Stimulated activated naive B cell treated with anti-CD40 and anti-IgM and Interleukin-4, amounts not matched to agents 10 μg/mL and 1 μg/mL and 100 μg/mL, for 72 hours (primary cell): Measurements from ENCODE around the gene SLC7A5.
A peak's percentile ranks its signal among the peaks of the same experiment; 100 is the strongest.
"Not testable (repeated sequence)": the region's sequence is repeated elsewhere in the genome, so short reads cannot be mapped to it uniquely, and the experiment has no call there.

Experiments used
- ATAC-seq, 2 donors: fragments of 150-1000 bp; cut with Tn5 transposase; replicated peaks; 2 replicates each; pipeline ENCODE4 v1.10.0; 2021; ENCODE audit warnings: moderate library complexity in 1 of 2
- DNase-seq: peaks from one replicate; pipeline ENCODE4 v3.0.0; 2021
- H3K27ac Mint-ChIP-seq: one replicate; pipeline ENCODE4 v1.8.0; 2022; ENCODE audit warnings: mild to moderate bottlenecking, mixed read lengths
- H3K27me3 Mint-ChIP-seq, 2 donors: one replicate each; pipeline ENCODE4 v1.8.0; 2022; ENCODE audit warnings: mixed read lengths in 2 of 2
- H3K36me3 Mint-ChIP-seq, 2 donors: one replicate each; pipeline ENCODE4 v1.8.0; 2022; ENCODE audit warnings: mixed read lengths in 2 of 2, mild to moderate bottlenecking in 1 of 2
- H3K4me1 Mint-ChIP-seq, 2 donors: one replicate each; pipeline ENCODE4 v1.8.0; 2022; ENCODE audit warnings: mixed read lengths in 2 of 2, mild to moderate bottlenecking in 1 of 2
- H3K4me3 Mint-ChIP-seq, 2 donors: one replicate each; pipeline ENCODE4 v1.8.0; 2022; ENCODE audit warnings: mild to moderate bottlenecking in 2 of 2, mixed read lengths in 2 of 2, moderate library complexity in 1 of 2
- H3K9me3 Mint-ChIP-seq, 2 donors: one replicate each; pipeline ENCODE4 v1.8.0; 2022; ENCODE audit warnings: mixed read lengths in 2 of 2, mild to moderate bottlenecking in 1 of 2

Gene SLC7A5

DNA sequence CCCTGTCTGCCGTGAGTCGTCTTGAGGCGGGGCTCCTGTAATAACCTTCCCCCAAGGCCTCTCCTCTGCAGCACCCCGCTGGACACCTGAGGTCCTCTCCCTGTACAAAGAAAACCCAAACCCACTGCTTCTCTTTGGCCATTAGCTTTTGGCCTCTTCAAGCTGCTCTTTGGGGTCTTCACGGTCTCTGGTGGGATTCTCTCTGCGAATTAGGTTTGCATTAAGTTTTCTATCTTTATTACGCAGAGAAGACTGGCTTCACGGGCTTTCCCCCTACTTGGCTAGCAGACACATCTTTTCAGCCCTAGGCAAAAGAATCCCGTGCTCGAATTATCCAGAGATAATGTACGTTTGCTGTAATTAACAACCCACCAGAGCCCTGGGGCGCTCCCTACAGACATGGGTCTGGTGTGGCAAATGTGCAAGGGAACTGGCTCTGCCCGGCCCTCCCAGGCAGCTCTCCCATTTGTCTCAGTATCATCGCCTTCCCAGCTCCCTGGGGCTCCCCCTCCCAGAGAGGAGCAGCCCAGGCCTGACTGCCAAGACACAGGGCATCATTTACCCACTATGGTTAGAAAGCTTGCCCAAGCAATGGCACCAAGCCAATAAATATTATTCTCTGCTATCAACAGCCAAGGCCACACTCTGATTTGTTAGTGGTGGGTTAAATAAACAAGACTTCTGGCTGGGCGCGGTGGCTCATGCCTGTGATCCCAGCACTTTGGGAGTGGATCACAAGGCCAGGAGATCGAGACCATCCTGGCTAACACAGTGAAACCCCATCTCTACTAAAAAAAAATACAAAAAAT is 78.8 kb downstream of the SLC7A5 start:
- H3K27ac Mint-ChIP-seq = no peak overlapping the region
- ATAC-seq (no peak), DNase-seq (no peak)
- H3K4me1 Mint-ChIP-seq = no peaks in the 10 kb centered on the region
- no peaks in the 10 kb centered on the region for H3K36me3 Mint-ChIP-seq
- no peaks in the 10 kb centered on the region for H3K9me3 Mint-ChIP-seq
- no peak overlapping the region for H3K4me3 Mint-ChIP-seq
- peaks cover 0 to 7% of the 10 kb centered on the region in 2 donors for H3K27me3 Mint-ChIP-seq

DNA sequence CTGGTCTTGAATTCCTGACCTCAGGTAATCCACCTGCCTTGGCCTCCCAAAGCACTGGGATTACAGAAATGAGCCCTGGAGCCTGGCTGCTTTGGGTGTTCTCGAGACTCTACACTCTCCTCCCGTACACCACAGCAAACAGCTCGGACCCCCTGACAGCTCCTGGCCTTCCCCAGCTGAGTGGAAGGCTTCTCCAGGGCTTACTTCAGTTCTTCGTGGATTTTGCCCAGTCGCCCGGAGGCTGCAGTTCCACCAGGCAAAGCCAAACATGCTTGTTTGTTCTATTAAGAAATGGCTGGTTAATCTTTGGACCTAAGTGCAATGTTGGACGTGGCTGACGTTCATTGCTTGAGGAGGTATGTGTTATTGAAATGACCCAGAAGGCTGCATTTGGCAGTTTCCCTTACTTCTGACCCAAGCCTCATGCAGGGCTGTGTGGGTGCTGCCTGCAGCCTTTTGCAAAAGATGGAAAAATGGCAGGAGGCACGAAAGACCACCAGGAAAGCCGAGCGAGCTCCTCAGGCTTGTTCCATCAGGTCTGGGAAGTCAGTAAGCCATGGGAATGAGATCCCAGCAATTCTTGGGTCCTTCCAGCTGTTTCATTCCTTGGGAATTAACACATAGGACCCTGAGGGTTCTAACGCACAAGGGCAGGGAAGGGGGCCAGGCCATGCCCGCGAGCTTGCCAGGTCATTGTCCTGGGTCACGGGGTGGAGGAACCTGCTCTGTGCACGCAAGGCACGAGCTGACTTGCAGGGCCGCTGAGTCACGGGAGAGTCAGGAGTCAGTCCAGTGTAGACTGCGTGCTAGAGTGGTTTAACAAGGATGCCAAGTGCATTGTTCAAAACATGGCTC is 79.6 kb downstream of the SLC7A5 start:
- ATAC-seq (no peak), DNase-seq (no peak)
- H3K36me3 Mint-ChIP-seq = no peaks in the 10 kb centered on the region
- H3K27me3 Mint-ChIP-seq = peaks cover 0 to under 1% of the 10 kb centered on the region in 2 donors
- H3K9me3 Mint-ChIP-seq = no peaks in the 10 kb centered on the region
- H3K27ac Mint-ChIP-seq = no peak overlapping the region
- no peak overlapping the region for H3K4me3 Mint-ChIP-seq
- no peaks in the 10 kb centered on the region for H3K4me1 Mint-ChIP-seq

DNA sequence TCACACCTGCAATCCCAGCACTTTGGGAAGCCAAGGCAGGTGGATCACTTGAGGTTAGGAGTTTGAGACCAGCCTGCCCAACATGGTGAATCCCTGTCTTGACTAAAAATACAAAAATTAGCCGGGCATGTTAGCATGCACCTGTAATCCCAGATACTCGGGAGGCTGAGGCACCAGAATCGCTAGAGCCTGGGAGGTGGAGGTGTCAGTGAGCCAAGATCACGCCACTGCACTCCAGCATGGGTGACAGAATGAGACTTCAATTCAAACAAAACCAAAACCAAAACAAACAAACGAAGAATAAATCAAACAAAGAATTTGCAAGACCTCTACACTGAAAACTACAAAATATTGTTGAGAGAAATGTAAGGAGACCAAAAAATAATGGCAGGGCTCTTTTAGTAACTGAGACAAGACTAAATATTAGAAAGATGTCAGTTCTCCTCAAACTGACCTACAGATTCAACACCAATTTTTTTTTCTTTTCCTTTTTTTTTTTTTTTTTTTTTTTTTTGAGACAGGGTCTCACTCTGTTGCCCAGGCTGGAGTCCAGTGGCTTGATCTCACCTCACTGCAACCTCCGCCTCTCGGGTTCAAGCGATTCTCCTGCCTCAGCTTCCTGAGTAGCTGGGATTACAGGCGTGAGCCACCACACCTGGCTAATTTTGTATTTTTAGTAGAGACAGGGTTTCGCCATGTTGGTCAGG is 80.4 kb downstream of the SLC7A5 start:
- not testable (repeated sequence) for H3K4me1 Mint-ChIP-seq, DNase-seq, H3K27ac Mint-ChIP-seq, H3K36me3 Mint-ChIP-seq, H3K27me3 Mint-ChIP-seq, H3K4me3 Mint-ChIP-seq, H3K9me3 Mint-ChIP-seq, ATAC-seq

DNA sequence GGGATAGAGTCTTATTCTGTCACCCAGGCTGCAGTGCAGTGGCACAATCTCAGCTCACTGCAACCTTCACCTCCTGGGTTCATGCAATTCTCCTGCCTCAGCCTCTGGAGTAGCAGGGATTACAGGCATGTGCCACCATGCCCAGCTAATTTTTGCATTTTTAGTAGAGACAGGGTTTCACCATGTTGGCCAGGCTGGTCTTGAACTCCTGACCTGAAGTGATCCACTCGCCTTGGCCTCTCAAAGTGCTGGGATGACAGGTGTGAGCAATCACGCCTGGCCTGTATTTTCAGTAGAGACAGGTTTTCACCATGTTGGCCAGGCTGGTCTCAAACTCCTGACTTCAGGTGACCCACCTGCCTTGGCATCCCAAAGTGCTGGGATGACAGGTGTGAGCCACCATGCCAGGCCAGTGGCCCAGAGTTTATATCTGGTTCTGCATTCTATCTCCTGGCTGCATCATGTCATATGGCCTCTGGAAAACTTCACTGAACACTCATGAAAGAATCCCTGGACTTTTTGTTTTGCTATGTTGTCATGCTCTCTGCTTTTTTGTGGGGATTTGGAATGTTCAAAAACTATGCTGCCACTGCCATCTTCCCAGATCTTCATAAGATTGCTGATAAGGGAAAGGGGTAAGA is 81.7 kb downstream of the SLC7A5 start:
- not testable (repeated sequence) for H3K27ac Mint-ChIP-seq, H3K9me3 Mint-ChIP-seq, DNase-seq, ATAC-seq, H3K4me1 Mint-ChIP-seq, H3K36me3 Mint-ChIP-seq, H3K4me3 Mint-ChIP-seq, H3K27me3 Mint-ChIP-seq

DNA sequence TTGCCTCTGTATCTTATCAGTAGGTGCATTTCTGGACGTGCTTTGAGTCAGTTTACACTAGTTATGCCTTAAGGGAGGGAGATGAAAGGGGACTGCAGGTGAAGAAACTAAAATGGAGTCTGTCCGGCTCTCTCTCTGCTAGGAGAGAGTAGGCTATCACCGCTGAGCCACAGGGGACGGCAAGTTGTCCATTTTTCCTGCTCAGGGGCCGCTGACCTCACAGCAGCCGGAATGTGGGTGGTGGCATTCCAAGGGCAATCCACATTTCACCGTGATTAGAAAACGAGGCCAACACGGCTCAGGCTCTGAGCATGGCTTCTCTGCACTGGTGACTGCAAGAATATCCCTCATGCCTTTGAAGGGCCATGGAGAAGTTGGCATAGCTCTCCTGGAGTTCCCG is 84.5 kb downstream of the SLC7A5 start:
- DNase-seq (no peak), ATAC-seq (no peak)
- Mint-ChIP-seq H3K4me3 (no peak overlapping the region), H3K36me3 (no peaks in the 10 kb centered on the region), H3K27me3 (no peaks in the 10 kb centered on the region), H3K9me3 (no peaks in the 10 kb centered on the region), H3K27ac (no peak overlapping the region), H3K4me1 (peaks cover 12 to 26% of the 10 kb centered on the region in 2 donors)

DNA sequence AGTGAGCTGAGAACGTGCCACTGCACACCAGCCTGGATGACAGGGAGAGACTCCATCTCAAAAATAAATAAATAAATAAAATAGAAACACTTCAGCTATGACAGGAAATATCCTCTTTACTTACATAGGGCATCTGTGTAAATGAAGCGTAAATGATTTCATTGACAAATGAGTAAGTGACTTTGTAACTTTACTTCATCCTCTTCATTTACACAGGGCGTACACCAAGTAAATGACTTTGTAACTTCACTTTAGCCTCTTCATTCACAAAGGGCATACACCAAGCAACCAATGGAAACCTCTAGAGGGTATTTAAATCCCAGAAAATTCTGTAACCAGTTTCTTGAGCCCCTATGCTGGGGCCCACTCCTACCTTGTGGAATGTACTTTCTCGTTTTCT is 87.3 kb downstream of the SLC7A5 start:
- peaks cover 26 to 49% of the 10 kb centered on the region in 2 donors for H3K4me1 Mint-ChIP-seq
- DNase-seq = no peak
- H3K9me3 Mint-ChIP-seq = no peaks in the 10 kb centered on the region
- H3K4me3 Mint-ChIP-seq = no peak overlapping the region
- H3K36me3 Mint-ChIP-seq = no peaks in the 10 kb centered on the region
- no peak overlapping the region for H3K27ac Mint-ChIP-seq
- ATAC-seq = no peak
- H3K27me3 Mint-ChIP-seq = no peaks in the 10 kb centered on the region

DNA sequence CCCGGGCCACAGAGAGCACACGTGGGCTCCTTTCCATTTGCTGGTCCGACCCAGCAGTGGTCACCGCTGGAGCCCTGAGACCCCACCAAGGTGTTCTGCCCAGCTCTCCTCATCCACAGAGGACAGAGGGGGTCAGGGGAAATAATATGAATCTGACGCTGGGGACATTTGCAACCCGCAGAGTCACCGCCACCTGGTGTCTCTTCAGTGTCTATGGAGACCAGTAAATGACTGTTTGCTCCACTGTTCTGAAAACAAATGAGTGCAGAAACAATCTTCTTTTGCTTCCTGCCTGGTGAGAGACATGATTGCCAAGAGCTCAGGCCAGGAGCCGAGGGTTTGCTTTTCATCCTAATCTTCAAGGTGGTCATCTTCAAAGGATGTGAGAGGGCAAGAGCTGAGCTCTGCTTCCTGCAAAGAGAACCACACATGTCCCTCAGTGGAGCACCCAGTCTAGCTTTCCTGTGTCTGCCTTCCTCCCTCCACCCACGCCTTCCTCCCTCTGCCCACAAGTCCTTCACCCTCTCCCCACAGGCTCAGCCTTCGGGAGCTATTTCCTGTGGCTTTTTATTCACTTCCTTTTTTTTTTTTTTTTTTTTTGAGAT is 88.8 kb downstream of the SLC7A5 start:
- peak overlapping the region; percentile 93 for H3K27ac Mint-ChIP-seq
- peaks cover 26 to 49% of the 10 kb centered on the region in 2 donors for H3K4me1 Mint-ChIP-seq
- ATAC-seq (peak; percentile 42 to 55), DNase-seq (peak; percentile 64)
- H3K4me3 Mint-ChIP-seq = peak overlapping the region; percentile 60 to 72
- no peaks in the 10 kb centered on the region for H3K27me3 Mint-ChIP-seq
- H3K9me3 Mint-ChIP-seq = no peaks in the 10 kb centered on the region
- H3K36me3 Mint-ChIP-seq = no peaks in the 10 kb centered on the region
